ENCODE results near the gene THADA.

The THADA gene

DNA sequence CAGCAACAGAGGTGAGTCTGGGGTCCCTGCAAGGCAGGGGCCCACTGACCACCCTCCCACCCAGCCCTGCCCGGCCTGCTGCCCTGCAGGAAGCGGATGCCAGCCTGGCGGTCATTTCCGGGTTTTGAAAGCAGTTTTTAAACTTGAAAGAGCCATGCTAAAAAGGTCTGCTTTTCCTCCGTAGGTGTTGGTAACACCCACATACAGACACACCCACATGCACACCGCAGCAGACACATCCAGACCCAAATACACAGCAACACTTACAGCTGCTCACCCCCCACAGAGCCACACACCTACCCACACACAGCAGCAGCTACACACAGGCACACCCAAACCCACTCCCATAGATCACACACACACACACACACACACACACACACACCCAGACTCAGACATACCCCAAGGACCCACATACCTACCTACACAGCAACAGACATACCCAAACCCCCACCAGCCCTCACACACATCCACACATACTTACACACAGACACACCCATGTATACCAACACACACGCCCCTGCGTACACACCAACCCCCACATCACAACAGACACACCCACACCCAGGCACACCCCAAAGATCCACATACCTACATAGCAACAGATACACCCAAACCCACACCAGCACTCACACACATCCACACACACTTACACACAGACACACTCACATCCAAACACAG, 377.0 kb downstream of the THADA start:
- Histone ChIP-seq H3K27ac (replicated peaks) (peak overlapping the region; percentile 99), H3K4me3 (replicated peaks; ENCODE audit: insufficient read depth, low read length) (peak overlapping the region; percentile 39)
- peak; percentile 84 to 90 for DNase-seq (ENCODE audit: low read depth in 1 of 2, low spot score in 1 of 2)

DNA sequence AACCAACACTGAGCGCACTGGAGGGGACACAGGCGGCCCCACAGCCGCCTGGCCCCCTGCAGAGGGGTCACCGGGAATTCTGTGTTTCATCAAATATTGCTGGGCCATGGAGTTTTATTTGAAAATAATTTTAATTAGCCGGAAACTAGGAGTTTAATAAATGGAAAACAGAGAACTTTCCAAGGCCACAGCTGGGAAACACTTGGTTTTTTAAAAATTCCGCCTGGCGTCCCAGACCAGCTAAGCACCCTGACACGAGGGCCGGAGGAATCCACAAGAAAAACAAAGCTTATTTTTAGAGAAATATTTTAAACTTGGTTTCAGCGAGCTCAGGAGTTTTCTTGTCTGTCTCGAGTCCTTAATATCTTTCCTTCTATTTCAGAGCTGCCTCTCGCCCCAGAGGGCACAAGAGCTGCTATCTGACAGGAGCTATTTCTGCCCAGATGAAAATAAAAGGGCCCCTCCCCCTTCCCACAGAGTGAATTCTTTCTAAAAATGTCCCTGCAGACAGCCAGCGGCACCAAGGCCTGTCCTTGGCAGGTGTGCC, 377.6 kb downstream of the THADA start:
- no peak for TF ChIP-seq GABPA (IDR thresholded peaks at IDR 0.05; ENCODE audit: low read depth)
- no peak for TF ChIP-seq SPI1 (IDR thresholded peaks at IDR 0.05; ENCODE audit: borderline replicate concordance, low read depth)
- no peak for TF ChIP-seq POLR2AphosphoS5 (IDR thresholded peaks at IDR 0.05; ENCODE audit: low read depth)
- TF ChIP-seq, protein P1, sequence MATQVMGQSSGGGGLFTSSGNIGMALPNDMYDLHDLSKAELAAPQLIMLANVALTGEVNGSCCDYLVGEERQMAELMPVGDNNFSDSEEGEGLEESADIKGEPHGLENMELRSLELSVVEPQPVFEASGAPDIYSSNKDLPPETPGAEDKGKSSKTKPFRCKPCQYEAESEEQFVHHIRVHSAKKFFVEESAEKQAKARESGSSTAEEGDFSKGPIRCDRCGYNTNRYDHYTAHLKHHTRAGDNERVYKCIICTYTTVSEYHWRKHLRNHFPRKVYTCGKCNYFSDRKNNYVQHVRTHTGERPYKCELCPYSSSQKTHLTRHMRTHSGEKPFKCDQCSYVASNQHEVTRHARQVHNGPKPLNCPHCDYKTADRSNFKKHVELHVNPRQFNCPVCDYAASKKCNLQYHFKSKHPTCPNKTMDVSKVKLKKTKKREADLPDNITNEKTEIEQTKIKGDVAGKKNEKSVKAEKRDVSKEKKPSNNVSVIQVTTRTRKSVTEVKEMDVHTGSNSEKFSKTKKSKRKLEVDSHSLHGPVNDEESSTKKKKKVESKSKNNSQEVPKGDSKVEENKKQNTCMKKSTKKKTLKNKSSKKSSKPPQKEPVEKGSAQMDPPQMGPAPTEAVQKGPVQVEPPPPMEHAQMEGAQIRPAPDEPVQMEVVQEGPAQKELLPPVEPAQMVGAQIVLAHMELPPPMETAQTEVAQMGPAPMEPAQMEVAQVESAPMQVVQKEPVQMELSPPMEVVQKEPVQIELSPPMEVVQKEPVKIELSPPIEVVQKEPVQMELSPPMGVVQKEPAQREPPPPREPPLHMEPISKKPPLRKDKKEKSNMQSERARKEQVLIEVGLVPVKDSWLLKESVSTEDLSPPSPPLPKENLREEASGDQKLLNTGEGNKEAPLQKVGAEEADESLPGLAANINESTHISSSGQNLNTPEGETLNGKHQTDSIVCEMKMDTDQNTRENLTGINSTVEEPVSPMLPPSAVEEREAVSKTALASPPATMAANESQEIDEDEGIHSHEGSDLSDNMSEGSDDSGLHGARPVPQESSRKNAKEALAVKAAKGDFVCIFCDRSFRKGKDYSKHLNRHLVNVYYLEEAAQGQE (IDR thresholded peaks at IDR 0.05; ENCODE audit: insufficient replicate concordance, low read depth) = no peak
- TF ChIP-seq, protein P2, sequence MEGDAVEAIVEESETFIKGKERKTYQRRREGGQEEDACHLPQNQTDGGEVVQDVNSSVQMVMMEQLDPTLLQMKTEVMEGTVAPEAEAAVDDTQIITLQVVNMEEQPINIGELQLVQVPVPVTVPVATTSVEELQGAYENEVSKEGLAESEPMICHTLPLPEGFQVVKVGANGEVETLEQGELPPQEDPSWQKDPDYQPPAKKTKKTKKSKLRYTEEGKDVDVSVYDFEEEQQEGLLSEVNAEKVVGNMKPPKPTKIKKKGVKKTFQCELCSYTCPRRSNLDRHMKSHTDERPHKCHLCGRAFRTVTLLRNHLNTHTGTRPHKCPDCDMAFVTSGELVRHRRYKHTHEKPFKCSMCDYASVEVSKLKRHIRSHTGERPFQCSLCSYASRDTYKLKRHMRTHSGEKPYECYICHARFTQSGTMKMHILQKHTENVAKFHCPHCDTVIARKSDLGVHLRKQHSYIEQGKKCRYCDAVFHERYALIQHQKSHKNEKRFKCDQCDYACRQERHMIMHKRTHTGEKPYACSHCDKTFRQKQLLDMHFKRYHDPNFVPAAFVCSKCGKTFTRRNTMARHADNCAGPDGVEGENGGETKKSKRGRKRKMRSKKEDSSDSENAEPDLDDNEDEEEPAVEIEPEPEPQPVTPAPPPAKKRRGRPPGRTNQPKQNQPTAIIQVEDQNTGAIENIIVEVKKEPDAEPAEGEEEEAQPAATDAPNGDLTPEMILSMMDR (IDR thresholded peaks at IDR 0.05; ENCODE audit: insufficient read depth, low read length) = no peak
- Histone ChIP-seq H3K27ac (replicated peaks) (peak overlapping the region; percentile 99), H3K4me3 (replicated peaks; ENCODE audit: insufficient read depth, low read length) (0 out of 2 replicates have a peak overlapping the region, but pooled peaks have one; percentile 10), H3K27me3 (ENCODE audit: insufficient read depth, poor library complexity, severe bottlenecking) (no peaks in the 10 kb centered on the region)
- no peak for DNase-seq (ENCODE audit: low read depth in 1 of 2, low spot score in 1 of 2)

More for the DNA sequence above, 377.0 kb downstream of the THADA start:
- no peaks in the 10 kb centered on the region for H3K27me3 ChIP-seq (ENCODE audit: insufficient read depth, poor library complexity, severe bottlenecking)
- TF ChIP-seq SPI1 (IDR thresholded peaks at IDR 0.05; ENCODE audit: borderline replicate concordance, low read depth) (no peak), POLR2AphosphoS5 (IDR thresholded peaks at IDR 0.05; ENCODE audit: low read depth) (peak; percentile 74), GABPA (IDR thresholded peaks at IDR 0.05; ENCODE audit: low read depth) (peak; percentile 53; the same call in 1 of the 2 replicates)
- TF ChIP-seq, protein P2 (IDR thresholded peaks at IDR 0.05; ENCODE audit: insufficient read depth, low read length) = no peak
- TF ChIP-seq, protein P1 (IDR thresholded peaks at IDR 0.05; ENCODE audit: insufficient replicate concordance, low read depth) = peak; percentile 16

DNA sequence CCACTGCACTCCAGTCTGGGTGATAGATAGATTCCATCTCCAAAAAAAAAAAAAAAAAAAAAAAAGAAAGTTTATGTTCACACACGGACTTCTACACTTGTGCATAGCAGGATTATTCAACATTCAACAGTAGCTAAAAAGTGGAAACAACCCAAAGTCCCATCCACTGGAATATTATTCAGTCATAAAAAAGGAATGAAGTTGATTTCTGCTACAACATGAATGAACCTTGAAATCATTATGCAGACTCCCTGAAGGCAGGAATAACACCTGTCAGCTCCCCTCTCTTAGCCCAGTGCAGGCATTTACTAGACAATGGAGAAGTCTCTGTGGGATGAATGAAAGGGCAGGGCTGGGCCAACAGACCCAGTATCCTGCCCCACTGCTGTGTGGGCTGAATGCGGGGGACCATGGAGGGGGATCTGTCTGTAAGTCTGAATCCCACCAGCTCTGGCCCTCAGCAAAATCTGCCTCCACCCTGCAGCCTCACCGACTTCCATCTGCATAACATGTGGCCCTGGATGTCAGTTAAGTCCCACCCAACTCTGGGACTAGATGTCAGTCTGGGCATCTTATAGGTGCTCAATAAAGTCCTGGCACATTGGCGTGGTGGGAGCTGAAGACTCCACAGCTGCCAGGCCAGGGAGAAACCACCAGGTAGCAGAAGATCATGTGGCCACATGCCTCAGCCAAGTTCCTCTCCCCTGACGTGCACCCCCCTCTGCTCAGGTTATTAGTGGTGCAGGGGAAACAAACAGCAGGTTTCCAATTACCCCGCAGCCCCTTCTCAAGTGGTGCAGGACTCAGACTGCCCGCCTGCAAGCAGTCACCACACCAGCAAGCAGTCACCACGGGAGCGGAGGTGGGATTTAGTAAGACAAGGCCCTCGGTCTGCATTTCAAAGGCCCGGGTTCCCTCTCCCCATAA, 378.3 kb downstream of the THADA start:
- H3K27me3 ChIP-seq (ENCODE audit: insufficient read depth, poor library complexity, severe bottlenecking) = no peaks in the 10 kb centered on the region
- no peak overlapping the region for H3K4me3 ChIP-seq (replicated peaks; ENCODE audit: insufficient read depth, low read length)
- TF ChIP-seq, protein P2 (IDR thresholded peaks at IDR 0.05; ENCODE audit: insufficient read depth, low read length) = no peak
- TF ChIP-seq, protein P1 (IDR thresholded peaks at IDR 0.05; ENCODE audit: insufficient replicate concordance, low read depth) = no peak
- no peak for TF ChIP-seq GABPA (IDR thresholded peaks at IDR 0.05; ENCODE audit: low read depth)
- TF ChIP-seq POLR2AphosphoS5 (IDR thresholded peaks at IDR 0.05; ENCODE audit: low read depth) = peak; percentile 69
- peak; percentile 7; the same call in 1 of the 2 replicates for TF ChIP-seq SPI1 (IDR thresholded peaks at IDR 0.05; ENCODE audit: borderline replicate concordance, low read depth)
- peak overlapping the region; percentile 99 for H3K27ac ChIP-seq (replicated peaks)
- peak in 1 of 2 experiments; percentile 64 for DNase-seq (ENCODE audit: low read depth in 1 of 2, low spot score in 1 of 2)

Measured in HL-60 (cell line).